SH-SY5Y (cell line): Measurements from ENCODE around the gene TNFAIP8L1.

ENCODE experiments used
- GATA2 ChIP-seq: IDR thresholded peaks from 2 replicates; pipeline ENCODE4 v1.6.1; 2011; ENCODE audit warnings: mild to moderate bottlenecking, low read depth, low read length
- GATA3 ChIP-seq: IDR thresholded peaks from 2 replicates; pipeline ENCODE4 v1.6.1; 2011; ENCODE audit warnings: low read depth, mild to moderate bottlenecking, low read length, moderate library complexity

The TNFAIP8L1 gene

DNA sequence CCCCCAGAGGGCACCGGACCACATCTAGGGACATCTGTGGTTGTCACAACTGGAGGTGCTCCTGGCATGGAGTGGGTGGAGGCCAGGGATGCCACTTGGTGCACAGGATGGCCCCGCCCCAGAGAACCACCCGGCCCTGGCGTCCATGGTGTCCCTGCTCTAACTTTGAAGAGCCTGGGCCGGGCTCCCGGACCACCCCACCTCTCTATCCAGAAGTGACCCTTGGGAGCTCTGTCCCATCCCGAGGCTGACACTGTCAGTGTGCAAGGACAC lies 53.7 kb downstream of the TNFAIP8L1 start:
- no peak for TF ChIP-seq GATA2
- no peak for TF ChIP-seq GATA3

DNA sequence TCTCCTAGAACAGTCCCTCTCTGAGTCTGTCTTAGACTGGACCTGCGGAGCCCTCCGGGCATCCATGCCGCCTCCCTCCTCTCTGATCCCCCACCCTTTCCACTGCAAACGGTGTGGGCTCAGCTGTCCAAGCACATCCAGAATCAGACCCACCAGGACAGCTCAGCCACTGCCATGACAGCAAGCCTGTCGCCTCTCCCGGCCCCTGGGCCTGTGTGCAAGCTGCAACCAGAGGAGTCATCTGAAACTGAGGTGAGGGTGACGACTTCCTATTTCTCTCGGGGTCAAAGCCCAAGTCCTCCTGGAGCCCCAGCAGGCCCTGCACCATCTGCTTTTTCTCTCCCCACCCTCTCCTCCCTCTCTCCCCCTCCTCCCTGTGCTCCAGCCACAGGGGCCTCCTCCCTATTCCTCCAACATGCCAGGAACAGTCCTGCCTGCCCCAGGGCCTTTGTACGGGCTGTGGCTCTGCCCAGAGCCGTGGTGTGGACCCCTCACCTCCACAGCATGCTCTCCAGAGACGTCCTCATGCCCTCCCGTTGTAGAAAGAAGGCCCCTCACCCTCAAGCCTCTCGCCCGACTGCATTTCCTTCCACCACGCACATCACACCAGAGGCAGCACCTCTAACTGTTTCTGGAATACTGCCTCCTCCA lies 54.3 kb downstream of the TNFAIP8L1 start:
- TF ChIP-seq GATA3 (no peak), GATA2 (no peak)

DNA sequence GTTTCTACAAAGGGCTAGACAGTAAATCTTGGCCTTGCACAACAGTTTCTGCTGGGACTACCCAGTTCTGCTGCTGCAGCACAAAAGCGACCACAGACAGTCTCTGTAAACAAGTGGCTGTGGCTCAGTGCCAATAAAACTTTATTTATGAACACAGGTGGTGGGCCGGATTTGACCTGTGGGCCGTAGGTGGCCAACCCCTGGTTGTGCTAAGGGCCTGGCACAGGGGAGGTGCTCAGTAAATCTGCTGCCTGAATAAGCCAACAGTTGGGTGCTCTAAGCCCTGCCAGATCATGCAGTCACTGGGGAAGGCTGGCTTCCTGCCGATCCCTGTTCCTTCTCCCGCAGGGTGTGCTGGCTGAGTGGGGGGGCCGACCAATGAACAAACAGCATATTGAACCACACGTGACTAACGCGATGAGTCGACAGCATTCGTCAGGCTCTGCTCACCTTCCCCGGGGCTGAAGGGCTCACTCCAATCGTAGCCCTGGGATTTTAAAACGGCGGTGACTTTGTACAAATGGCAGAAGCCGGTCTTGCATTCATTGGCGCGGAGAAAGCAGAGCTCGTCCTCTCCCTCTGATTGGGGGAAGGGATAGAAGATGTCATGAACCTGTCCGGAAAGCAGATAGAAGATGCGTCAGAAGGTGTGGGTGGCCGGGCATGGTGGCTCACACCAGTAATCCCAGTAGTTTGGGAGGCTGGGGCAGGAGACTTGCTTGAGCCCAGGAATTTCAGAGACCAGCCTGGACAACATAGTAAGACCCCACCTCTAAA lies 55.1 kb downstream of the TNFAIP8L1 start:
- TF ChIP-seq GATA2 (no peak), GATA3 (no peak)

DNA sequence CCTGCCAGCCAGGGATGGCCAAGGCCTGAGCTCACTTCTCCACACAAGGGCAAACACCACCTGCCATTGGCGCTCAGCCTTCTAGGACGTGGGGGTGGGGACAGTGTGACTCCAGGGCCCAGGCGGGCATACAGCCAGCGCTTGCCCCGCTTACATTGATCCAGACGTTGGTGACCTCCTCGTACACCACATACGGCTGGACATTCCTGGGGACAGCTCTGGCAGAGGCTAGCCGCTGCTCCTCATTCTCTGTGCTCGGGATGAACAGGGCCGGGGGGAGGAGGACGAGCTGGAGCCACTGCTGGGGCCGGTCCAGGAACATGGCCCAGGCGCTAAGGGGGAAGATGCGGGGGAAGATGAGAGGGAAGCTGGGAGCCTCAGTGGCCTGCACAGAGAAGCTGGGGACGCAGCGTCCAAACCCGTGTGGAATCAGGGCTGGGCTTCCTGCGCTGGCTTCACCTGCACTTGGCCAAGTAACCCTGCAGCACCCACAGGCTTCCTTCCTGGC lies 56.0 kb downstream of the TNFAIP8L1 start:
- TF ChIP-seq GATA3 (no peak), GATA2 (no peak)

DNA sequence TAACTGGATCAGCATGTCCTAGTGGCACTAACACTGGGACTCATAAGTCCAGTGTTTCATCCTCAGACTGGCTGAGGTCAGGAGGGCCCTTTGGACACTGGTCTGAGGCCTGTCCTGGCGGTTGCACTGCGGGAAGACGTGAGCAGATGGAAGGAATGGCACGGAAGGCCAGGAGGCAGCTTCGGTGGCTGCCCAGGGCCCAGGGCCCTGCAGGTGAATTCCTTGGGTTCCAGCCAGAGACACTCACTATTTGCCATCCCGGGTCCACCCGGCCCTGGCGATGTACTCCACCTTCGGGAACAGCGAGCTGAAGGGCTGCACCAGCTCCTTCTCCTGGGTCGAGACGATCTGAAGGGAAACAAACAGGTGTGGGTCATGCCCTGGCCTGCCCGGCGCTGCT lies 58.0 kb downstream of the TNFAIP8L1 start:
- no peak for TF ChIP-seq GATA3
- TF ChIP-seq GATA2: no peak

DNA sequence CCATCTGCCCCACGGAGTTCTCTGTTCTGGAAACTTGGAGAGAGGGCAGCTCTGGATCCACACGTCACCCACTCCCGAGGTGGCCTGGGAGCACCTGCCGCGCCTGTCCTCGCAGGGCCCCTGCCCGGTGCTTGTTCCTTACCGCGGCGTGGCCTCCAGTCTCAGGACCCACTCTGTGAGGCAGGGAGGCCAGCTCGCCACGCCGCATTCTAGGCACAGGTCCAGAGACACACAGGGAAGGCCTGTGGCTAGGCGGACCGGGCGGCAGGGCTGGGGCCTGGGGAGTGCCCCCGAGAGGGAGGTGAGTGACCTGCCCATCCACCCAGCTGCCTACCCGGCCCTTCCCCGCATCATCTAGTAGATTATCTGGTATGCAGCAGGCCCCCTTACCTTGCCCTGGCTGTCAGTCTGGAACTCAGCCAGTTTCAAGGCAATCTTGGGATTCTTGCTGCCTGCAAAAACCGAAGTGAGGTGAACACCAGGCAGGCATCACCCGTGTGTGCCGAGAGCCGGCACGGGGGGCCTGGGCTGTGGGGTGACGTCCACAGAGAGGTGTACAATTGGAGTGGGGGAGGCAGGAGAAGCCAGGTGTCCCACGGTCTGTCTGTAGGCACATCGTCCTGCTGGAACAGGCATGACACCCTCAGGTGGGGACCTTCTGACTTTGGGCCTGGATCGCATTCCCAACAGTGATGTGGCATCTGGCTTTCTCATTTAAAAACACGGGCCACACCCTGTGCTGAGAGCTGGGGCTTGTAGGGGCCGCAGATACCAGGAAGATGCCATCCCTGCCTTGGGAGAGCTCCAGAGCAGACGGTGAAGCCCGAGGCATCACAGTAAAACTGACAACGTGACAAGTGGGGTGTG lies 60.7 kb downstream of the TNFAIP8L1 start:
- no peak for TF ChIP-seq GATA2
- no peak for TF ChIP-seq GATA3

DNA sequence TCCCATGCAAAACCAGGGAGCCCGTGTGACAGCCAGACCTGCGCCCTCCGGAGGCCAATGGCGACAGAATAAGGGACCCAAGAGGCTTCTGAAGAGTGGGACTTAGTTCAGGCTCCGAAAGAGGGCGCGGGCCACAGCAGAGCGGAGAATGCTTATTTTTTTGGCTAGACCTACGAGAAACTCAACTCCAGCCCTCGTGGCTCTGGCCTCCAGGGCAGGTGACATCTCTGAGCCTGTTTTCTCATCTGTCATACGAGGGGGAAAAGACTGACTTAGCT lies 61.3 kb downstream of the TNFAIP8L1 start:
- TF ChIP-seq GATA3: no peak
- TF ChIP-seq GATA2: no peak

DNA sequence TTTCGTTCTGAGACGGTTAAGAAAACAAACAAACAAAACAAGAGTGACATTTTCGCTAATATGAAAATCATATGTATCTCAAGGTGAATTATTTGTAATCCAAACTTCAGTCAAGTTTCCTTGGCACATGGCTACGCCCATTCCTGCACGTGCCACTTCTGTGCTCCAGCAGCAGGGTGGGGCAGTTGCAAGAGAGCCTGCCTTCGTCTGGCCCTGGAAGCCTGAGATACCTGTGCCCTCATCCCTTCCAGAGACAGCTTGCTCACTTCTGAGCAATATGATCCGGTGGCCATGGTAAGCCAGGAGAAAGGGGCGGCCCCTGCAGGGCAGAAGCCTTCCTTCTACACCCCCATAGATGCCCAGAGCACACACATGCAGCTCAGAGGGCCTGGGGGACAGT lies 62.2 kb downstream of the TNFAIP8L1 start:
- TF ChIP-seq GATA2: no peak
- no peak for TF ChIP-seq GATA3

DNA sequence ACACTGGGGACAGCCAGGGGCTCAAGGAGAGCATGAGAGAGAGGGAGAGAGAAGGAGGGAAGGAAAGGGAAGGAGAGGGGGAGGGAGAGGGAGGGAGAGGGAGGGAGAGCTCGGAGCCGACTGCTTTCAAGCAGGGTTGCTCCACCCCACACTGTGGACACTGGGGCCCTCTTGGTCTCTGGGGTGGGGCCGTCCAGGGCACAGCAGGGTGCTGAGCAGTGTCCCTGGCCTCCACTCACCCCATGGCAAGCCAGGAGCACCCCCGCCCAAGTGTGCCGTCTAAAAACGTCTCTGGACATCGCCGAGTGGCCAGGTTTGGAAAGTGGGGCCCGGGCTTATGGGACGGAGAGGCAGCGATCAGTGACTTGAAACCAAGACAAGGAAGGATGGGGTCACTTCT lies 63.4 kb downstream of the TNFAIP8L1 start:
- no peak for TF ChIP-seq GATA3
- no peak for TF ChIP-seq GATA2

DNA sequence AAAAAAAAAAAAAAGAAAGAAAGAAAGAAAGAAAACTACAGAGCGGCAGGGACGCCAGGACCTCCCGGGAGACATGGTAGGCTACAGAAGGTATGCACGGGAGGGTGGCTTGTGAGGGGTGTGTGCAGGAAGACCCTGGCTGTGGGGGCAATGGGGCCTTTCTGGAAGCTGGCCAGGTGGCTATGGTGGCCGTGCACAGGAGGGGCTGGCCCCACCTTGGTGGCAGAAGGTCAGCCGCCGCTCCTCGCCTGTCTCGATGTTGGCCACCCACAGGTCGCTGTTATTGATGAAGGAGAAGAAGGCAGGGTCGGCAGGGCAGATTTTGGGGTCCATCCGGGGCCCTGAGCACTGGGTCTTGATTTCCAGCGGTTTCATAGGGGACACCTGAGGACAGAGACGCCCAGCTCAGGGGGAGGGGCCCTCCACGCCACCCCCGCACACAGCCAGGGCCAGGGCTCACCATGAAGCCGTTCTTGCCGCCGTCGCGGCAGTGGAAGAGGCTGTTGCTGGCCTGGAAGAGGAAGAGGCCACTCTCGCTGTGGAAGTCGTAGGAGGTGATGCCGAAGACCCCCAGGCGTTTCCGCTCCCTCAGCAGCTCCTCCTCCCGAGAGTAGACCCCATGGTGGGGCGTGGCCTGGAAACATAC lies 64.5 kb downstream of the TNFAIP8L1 start:
- TF ChIP-seq GATA3 (no peak), GATA2 (no peak)

DNA sequence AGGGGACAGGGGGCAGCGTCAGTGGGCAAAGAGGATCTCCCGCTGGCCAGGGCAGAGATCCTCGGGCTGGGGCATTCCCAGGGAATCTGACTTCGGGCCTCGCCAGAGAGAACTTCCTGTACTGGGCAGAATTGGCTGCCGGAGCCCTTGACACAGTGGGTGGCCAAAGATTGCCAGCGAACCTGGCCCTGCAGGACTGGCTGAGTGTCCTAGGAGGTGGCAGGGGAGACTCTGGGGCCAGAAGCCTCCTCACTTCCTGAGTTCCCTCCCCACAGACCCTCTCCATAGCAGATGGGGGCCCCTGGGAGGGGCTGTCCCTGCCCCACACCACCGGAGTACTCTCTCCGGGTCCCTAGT lies 65.0 kb downstream of the TNFAIP8L1 start:
- TF ChIP-seq GATA2: no peak
- TF ChIP-seq GATA3: no peak
